Central memory CD4-positive, alpha-beta T cell (primary cell): Measurements from ENCODE around the gene LRRC59.
A peak's percentile ranks its signal among the peaks of the same experiment; 100 is the strongest.
"Not testable (repeated sequence)": the region's sequence is repeated elsewhere in the genome, so short reads cannot be mapped to it uniquely, and the experiment has no call there.

Experiments used
- DNase-seq: peaks from one replicate; pipeline ENCODE4 v3.0.0; 2022
- total RNA-seq, 3 experiments: gene quantifications; one replicate each; lab custom pipeline; 2026; lab: John Stamatoyannopoulos, UW

The LRRC59 gene
- 61.5 to 307 (median 62.2) reads per million in 3 experiments for total RNA-seq

GRCh38 chr17:50397111-50397918 is at the start of gene LRRC59:
TSS of gene LRRC59 (minus strand) at chr17:50397523. CDS start at chr17:50397317, 206 bp downstream.
- DNase-seq = peak; percentile 90

GRCh38 chr17:50445730-50446325 is 48.5 kb upstream of the LRRC59 start:
- no peak for DNase-seq

- no peak for DNase-seq
These were observed 47.8 kb upstream of the LRRC59 start for GRCh38 chr17:50444841-50445715.

- no peak for DNase-seq
These were observed 46.2 kb upstream of the LRRC59 start for GRCh38 chr17:50443505-50443974.

GRCh38 chr17:50440838-50441829 is 43.8 kb upstream of the LRRC59 start:
- no peak for DNase-seq

- no peak for DNase-seq
These were observed 43.0 kb upstream of the LRRC59 start for GRCh38 chr17:50440172-50440837.

- DNase-seq = no peak
These were observed 41.7 kb upstream of the LRRC59 start for GRCh38 chr17:50439008-50439407.

- DNase-seq = no peak
These were observed 40.1 kb upstream of the LRRC59 start for GRCh38 chr17:50437409-50437808.

- no peak for DNase-seq
These were observed 34.9 kb upstream of the LRRC59 start for GRCh38 chr17:50432125-50432762.

GRCh38 chr17:50430821-50431618 is 33.7 kb upstream of the LRRC59 start:
- no peak for DNase-seq

- no peak for DNase-seq
These were observed 32.5 kb upstream of the LRRC59 start for GRCh38 chr17:50429793-50430192.

GRCh38 chr17:50428831-50429424 is 31.6 kb upstream of the LRRC59 start:
- no peak for DNase-seq

- DNase-seq = not testable (repeated sequence)
These were observed 30.8 kb upstream of the LRRC59 start for GRCh38 chr17:50428126-50428525.

GRCh38 chr17:50426814-50427787 is 29.8 kb upstream of the LRRC59 start:
- DNase-seq = peak; percentile 4

- no peak for DNase-seq
These were observed 29.1 kb upstream of the LRRC59 start for GRCh38 chr17:50426472-50426782.

- peak; percentile 52 for DNase-seq
These were observed 28.6 kb upstream of the LRRC59 start, which contains the start of gene ACSF2 for GRCh38 chr17:50425682-50426471. TSS of gene ACSF2 (plus strand) at chr17:50426218. CDS start at chr17:50426262, 44 bp downstream.

GRCh38 chr17:50424996-50425681 is 27.8 kb upstream of the LRRC59 start:
- no peak for DNase-seq
